Upper lobe of left lung (tissue), 4 donors: ENCODE measurements around the gene DDHD1.

Experiments used
- CTCF ChIP-seq, 6 experiments: fragments of 450-650 bp in 4 of 6; fragments of 200-600 bp in 2 of 6; sonication (generic) in 2 of 6; IDR thresholded peaks; one replicate each; pipeline ENCODE4 v1.5.1; 2016 to 2019; ENCODE audit warnings: antibody characterized with exemption in 6 of 6
- POLR2A ChIP-seq, 4 donors: fragments of 450-650 bp; IDR thresholded peaks; one replicate each; pipeline ENCODE4 v1.5.1; 2016 to 2017; ENCODE audit warnings: antibody characterized with exemption in 4 of 4, mild to moderate bottlenecking in 2 of 4

- TF ChIP-seq CTCF (IDR thresholded peaks at IDR 0.05) (no peak), POLR2A (IDR thresholded peaks at IDR 0.05) (no peak)
Observed at GRCh38 chr14:52987514-52987913, 165.6 kb downstream of the DDHD1 start.
